Smooth muscle cell (in vitro differentiated cells): ENCODE measurements around the gene SYT11. TPM values are rescaled to one million over a fixed set of nuclear protein-coding genes. Genes with fewer than 3 reads are reported as not detected.

Source experiments
- DNase-seq: peaks from one replicate; lab custom pipeline; 2025; ENCODE audit not compliant: unreplicated experiment; lab: John Stamatoyannopoulos, UW
- H2AFZ ChIP-seq: fragments of 200-600 bp; sonication (generic); 2 replicates; pipeline ENCODE4 v1.6.0; 2016; ENCODE audit warnings: antibody characterized with exemption, low read depth, mild to moderate bottlenecking
- H3F3A ChIP-seq: fragments of 200-600 bp; sonication (generic); 2 replicates; pipeline ENCODE4 v1.6.0; 2017; ENCODE audit warnings: antibody characterized with exemption, low read depth
- H3K27ac ChIP-seq: fragments of 200-600 bp; sonication (generic); 2 replicates; pipeline ENCODE4 v1.5.1; 2016; ENCODE audit warnings: low read depth, mild to moderate bottlenecking
- H3K27me3 ChIP-seq: fragments of 200-600 bp; sonication (generic); 2 replicates; pipeline ENCODE4 v1.6.1; 2016; ENCODE audit warnings: low read depth, mild to moderate bottlenecking
- H3K36me3 ChIP-seq: fragments of 200-600 bp; sonication (generic); 2 replicates; pipeline ENCODE4 v1.5.1; 2016; ENCODE audit warnings: low read depth
- H3K4me1 ChIP-seq: fragments of 200-600 bp; sonication (generic); 2 replicates; pipeline ENCODE4 v1.5.1; 2016; ENCODE audit warnings: low read depth
- H3K4me2 ChIP-seq: fragments of 200-600 bp; sonication (generic); 2 replicates; pipeline ENCODE4 v1.6.0; 2016; ENCODE audit warnings: mild to moderate bottlenecking
- H3K4me3 ChIP-seq: fragments of 200-600 bp; sonication (generic); 2 replicates; pipeline ENCODE4 v1.5.1; 2016; ENCODE audit warnings: mild to moderate bottlenecking
- H3K79me2 ChIP-seq: fragments of 200-600 bp; sonication (generic); 2 replicates; pipeline ENCODE4 v1.6.0; 2016; ENCODE audit warnings: low read depth, mild to moderate bottlenecking
- H3K9ac ChIP-seq: fragments of 200-600 bp; sonication (generic); 2 replicates; pipeline ENCODE4 v1.6.0; 2016; ENCODE audit warnings: low read depth
- H3K9me3 ChIP-seq: fragments of 200-600 bp; sonication (generic); replicated peaks from 2 replicates; pipeline ENCODE4 v1.5.1; 2016; ENCODE audit warnings: low read depth
- H4K20me1 ChIP-seq: fragments of 200-600 bp; sonication (generic); 2 replicates; pipeline ENCODE4 v1.6.0; 2016; ENCODE audit warnings: low read depth
- WGBS: methylation state at CpG from one replicate; pipeline ENCODE4 v1.1.7; 2016; ENCODE audit warnings: low lambda C conversion rate; 5-methylcytosine and 5-hydroxymethylcytosine counted together
- polyA plus RNA-seq: library from polyadenylated mRNA; unstranded; fragments of >200 nt; fragmentation: Nextera tagmentation; extraction: Ambion mirVana; gene quantifications from 2 replicates; pipeline ENCODE4 v1.2.1, GENCODE V29; 2016
- total RNA-seq: library from RNA; depleted of rRNA; stranded (reverse); fragments of >200 nt; gene quantifications from 2 replicates; pipeline ENCODE4 v1.2.3, GENCODE V29; 2014
- TF ChIP-seq, protein P1 (sequence below): fragments of 200-600 bp; sonication (generic); IDR thresholded peaks from 2 replicates; pipeline ENCODE4 v1.5.1; 2017; ENCODE audit warnings: borderline replicate concordance, mild to moderate bottlenecking, antibody characterized with exemption; ENCODE audit not compliant: insufficient read depth, poor library complexity, severe bottlenecking

Gene SYT11
- total and polyA plus RNA-seq, 2 experiments from 2014 or later, result 2.9 to 3.4 TPM

DNA sequence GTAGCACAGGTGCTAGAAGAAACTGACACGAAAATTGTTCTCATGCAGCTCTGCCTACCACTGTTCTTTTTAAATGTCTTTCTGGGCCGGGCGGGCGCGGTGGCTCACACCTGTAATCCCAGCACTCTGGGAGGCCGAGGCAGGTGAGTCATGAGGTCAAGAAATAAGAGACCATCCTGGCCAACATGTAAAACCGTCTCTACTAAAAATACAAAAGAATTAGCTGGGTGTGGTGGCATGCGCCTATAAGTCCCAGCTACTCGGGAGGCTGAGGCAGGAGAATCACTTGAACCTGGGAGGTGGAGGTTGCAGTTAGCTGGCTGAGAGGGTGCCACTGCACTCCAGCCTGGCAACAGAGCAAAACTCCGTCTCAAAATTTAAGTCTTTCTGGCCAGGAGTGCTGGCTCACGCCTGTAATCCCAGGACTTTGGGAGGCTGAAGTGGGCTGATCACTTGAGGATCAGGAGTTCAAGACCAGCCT, 52.7 kb downstream of the SYT11 start:
- TF ChIP-seq, protein P1, sequence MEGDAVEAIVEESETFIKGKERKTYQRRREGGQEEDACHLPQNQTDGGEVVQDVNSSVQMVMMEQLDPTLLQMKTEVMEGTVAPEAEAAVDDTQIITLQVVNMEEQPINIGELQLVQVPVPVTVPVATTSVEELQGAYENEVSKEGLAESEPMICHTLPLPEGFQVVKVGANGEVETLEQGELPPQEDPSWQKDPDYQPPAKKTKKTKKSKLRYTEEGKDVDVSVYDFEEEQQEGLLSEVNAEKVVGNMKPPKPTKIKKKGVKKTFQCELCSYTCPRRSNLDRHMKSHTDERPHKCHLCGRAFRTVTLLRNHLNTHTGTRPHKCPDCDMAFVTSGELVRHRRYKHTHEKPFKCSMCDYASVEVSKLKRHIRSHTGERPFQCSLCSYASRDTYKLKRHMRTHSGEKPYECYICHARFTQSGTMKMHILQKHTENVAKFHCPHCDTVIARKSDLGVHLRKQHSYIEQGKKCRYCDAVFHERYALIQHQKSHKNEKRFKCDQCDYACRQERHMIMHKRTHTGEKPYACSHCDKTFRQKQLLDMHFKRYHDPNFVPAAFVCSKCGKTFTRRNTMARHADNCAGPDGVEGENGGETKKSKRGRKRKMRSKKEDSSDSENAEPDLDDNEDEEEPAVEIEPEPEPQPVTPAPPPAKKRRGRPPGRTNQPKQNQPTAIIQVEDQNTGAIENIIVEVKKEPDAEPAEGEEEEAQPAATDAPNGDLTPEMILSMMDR, result no peak
- peaks cover 9% of the 10 kb centered on the region for H3K4me1 ChIP-seq
- H3K9ac ChIP-seq, result no peak overlapping the region
- no peaks in the 10 kb centered on the region for H3K9me3 ChIP-seq
- WGBS, result 87% methylated on average over 11 of the region's 11 CpGs
- peak overlapping the region; percentile 97 for H3K4me2 ChIP-seq
- peaks cover 35% of the 10 kb centered on the region for H3K79me2 ChIP-seq
- no peak overlapping the region for H2AFZ ChIP-seq
- H4K20me1 ChIP-seq, result peaks cover 6% of the 10 kb centered on the region
- peak overlapping the region; percentile 71 for H3K27ac ChIP-seq
- no peak for DNase-seq
- H3K36me3 ChIP-seq, result peaks cover 26% of the 10 kb centered on the region
- no peaks in the 10 kb centered on the region for H3K27me3 ChIP-seq
- peak overlapping the region; percentile 72 for H3K4me3 ChIP-seq
- peaks cover 49% of the 10 kb centered on the region for H3F3A ChIP-seq

DNA sequence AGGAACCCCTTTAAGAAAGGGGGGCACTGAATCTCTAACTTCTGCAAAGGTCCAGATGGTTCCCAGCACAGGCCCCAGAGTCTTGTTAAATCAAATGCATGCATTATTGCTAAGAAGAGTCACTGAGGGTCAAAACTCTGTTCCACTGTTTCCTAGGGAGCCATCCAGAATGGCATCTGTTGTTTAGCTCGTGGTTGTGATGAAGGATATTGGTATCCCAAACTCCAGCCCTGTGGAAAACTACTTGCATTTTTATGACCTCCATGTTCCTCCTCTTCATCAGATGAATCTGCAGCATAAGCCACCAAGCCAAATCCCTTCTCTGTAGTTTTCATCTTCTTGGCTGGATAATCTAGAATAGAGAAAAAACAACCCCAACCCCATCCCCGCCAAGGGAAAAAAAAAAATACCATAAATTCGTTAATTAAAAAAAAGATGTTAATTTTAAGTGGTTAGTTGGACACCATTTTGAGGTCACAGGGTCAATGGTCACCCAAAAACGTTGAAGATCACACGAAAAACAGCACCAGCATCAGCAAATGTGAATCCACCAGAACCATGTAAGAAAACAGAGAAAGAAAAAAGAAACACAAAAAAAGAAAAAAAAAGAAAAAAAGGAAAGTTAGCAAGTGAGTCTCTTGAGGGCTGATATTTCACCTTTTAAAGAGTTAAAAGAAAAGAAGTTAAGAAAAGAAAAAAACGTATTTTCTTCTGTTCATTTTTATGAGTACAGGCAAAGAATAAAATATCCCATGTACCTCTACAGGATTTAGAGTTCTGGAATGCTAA, 54.8 kb downstream of the SYT11 start:
- Histone ChIP-seq H2AFZ (no peak overlapping the region), H3K9ac (no peak overlapping the region), H3K79me2 (peaks cover 17% of the 10 kb centered on the region), H4K20me1 (peaks cover 8% of the 10 kb centered on the region), H3K4me3 (no peak overlapping the region), H3K4me1 (peaks cover 9% of the 10 kb centered on the region), H3K9me3 (no peaks in the 10 kb centered on the region), H3F3A (peaks cover 57% of the 10 kb centered on the region), H3K27ac (peak overlapping the region; percentile 78), H3K36me3 (peaks cover 37% of the 10 kb centered on the region), H3K4me2 (no peak overlapping the region), H3K27me3 (no peaks in the 10 kb centered on the region)
- TF ChIP-seq, protein P1, result no peak
- no peak for DNase-seq
- 93% methylated on average over 6 of the region's 6 CpGs for WGBS

DNA sequence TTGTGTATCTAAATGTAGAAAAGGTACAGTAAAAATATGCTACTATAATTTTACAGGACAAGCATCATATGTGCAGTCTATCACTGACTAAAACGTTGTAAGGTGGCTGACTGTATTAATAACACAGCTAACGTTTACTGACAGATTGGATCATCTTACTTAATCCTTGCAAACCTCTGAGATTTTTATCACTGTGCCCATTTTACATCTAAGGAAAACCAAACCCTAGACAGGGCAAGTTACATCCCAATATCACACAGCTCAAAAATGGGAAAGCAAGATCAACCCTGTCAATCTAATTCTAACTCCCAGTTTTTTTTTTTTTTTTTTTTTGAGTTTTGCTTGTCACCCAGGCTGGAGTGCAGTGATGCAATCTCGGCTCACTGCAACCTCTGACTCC, 59.3 kb downstream of the SYT11 start:
- peaks cover 36% of the 10 kb centered on the region for H4K20me1 ChIP-seq
- peaks cover 48% of the 10 kb centered on the region for H3F3A ChIP-seq
- H3K36me3 ChIP-seq, result peaks cover 51% of the 10 kb centered on the region
- H3K27me3 ChIP-seq, result no peaks in the 10 kb centered on the region
- 86% methylated on average over 3 of the region's 3 CpGs for WGBS
- no peaks in the 10 kb centered on the region for H3K4me1 ChIP-seq
- no peaks in the 10 kb centered on the region for H3K9me3 ChIP-seq
- TF ChIP-seq, protein P1, result no peak
- peaks cover 8% of the 10 kb centered on the region for H3K79me2 ChIP-seq
- H3K4me2 ChIP-seq, result no peak overlapping the region
- no peak overlapping the region for H3K27ac ChIP-seq
- H3K9ac ChIP-seq, result no peak overlapping the region
- H2AFZ ChIP-seq, result no peak overlapping the region
- H3K4me3 ChIP-seq, result no peak overlapping the region
- no peak for DNase-seq
